Thoracic aorta (tissue), 2 donors: Measurements from ENCODE around the gene TESK2. TPM values are rescaled to one million over a fixed set of nuclear protein-coding genes. Genes with fewer than 3 reads are reported as not detected.

Experiments used
- ATAC-seq: fragments of 150-250 bp; one replicate; pipeline ENCODE4 v1.8.0; 2017; ENCODE audit warnings: low read depth; ENCODE audit not compliant: insufficient number of reproducible peaks, low FRiP score
- DNase-seq: peaks from one replicate; pipeline ENCODE4 v3.0.0-alpha.2; 2020; ENCODE audit warnings: low spot score
- H3K27ac ChIP-seq, 2 donors: fragments of 200-600 bp; sonication (generic); 1 replicate in 1 of 2; 2 replicates in 1 of 2; pipeline ENCODE4 v1.5.1; 2016; ENCODE audit warnings: mild to moderate bottlenecking in 2 of 2, moderate library complexity in 2 of 2
- H3K27me3 ChIP-seq: fragments of 200-600 bp; sonication (generic); replicated peaks from 2 replicates; pipeline ENCODE4 v1.6.0; 2016; ENCODE audit warnings: mild to moderate bottlenecking; ENCODE audit not compliant: insufficient read depth
- H3K36me3 ChIP-seq: fragments of 200-600 bp; sonication (generic); one replicate; pipeline ENCODE4 v1.5.1; 2016
- H3K4me1 ChIP-seq, 2 donors: fragments of 200-600 bp; sonication (generic); 1 replicate in 1 of 2; 2 replicates in 1 of 2; pipeline versions ENCODE4 v1.5.1 to v1.6.0; 2016; ENCODE audit warnings: low read depth in 2 of 2, mild to moderate bottlenecking in 1 of 2; ENCODE audit not compliant: control insufficient read depth in 1 of 2
- H3K4me3 ChIP-seq: fragments of 200-600 bp; sonication (generic); 2 replicates; pipeline ENCODE4 v1.5.1; 2016; ENCODE audit warnings: mild to moderate bottlenecking
- H3K9me3 ChIP-seq: fragments of 200-600 bp; sonication (generic); 2 replicates; pipeline ENCODE4 v1.5.1; 2016
- CTCF ChIP-seq: fragments of 200-600 bp; sonication (generic); IDR thresholded peaks from one replicate; pipeline ENCODE4 v1.5.1; 2019; ENCODE audit warnings: antibody characterized with exemption
- total RNA-seq, 2 donors: library from RNA; depleted of rRNA; stranded (reverse); fragments of >200 nt; gene quantifications; one replicate each; pipeline versions ENCODE4 v1.1.0 to v1.2.3, GENCODE V29; 2016

TESK2 gene
- total RNA-seq, 2 donors from 2014 or later: 3.5 to 7.6 TPM

GRCh38 chr1:45334308-45335245, 156.4 kb downstream of the TESK2 start:
- Histone ChIP-seq H3K9me3 (no peaks in the 10 kb centered on the region), H3K4me3 (no peak overlapping the region), H3K27ac (no peak overlapping the region), H3K4me1 (peaks cover 0 to 12% of the 10 kb centered on the region in 2 donors), H3K27me3 (no peaks in the 10 kb centered on the region), H3K36me3 (peaks cover 38% of the 10 kb centered on the region)
- no peak for TF ChIP-seq CTCF
- ATAC-seq: no peak
- DNase-seq: no peak

GRCh38 chr1:45332346-45332720, 158.6 kb downstream of the TESK2 start:
- TF ChIP-seq CTCF: no peak
- Histone ChIP-seq H3K4me3 (no peak overlapping the region), H3K27me3 (no peaks in the 10 kb centered on the region), H3K27ac (no peak overlapping the region), H3K9me3 (no peaks in the 10 kb centered on the region), H3K36me3 (peaks cover 40% of the 10 kb centered on the region), H3K4me1 (peaks cover 0 to 3% of the 10 kb centered on the region in 2 donors)
- ATAC-seq: no peak
- DNase-seq: no peak

GRCh38 chr1:45331436-45332345, 159.3 kb downstream of the TESK2 start:
- peaks cover 40% of the 10 kb centered on the region for H3K36me3 ChIP-seq
- DNase-seq (no peak), ATAC-seq (no peak)
- H3K27ac ChIP-seq: no peak overlapping the region
- no peak for TF ChIP-seq CTCF
- H3K4me3 ChIP-seq: no peak overlapping the region
- H3K4me1 ChIP-seq: peaks cover 3 to 9% of the 10 kb centered on the region in 2 donors
- H3K27me3 ChIP-seq: no peaks in the 10 kb centered on the region
- no peaks in the 10 kb centered on the region for H3K9me3 ChIP-seq

- peaks cover 3 to 9% of the 10 kb centered on the region in 2 donors for H3K4me1 ChIP-seq
- TF ChIP-seq CTCF: no peak
- H3K27me3 ChIP-seq: no peaks in the 10 kb centered on the region
- no peak for DNase-seq
- no peaks in the 10 kb centered on the region for H3K9me3 ChIP-seq
- peaks cover 40% of the 10 kb centered on the region for H3K36me3 ChIP-seq
- no peak for ATAC-seq
- no peak overlapping the region for H3K27ac ChIP-seq
- H3K4me3 ChIP-seq: no peak overlapping the region
Observed at GRCh38 chr1:45329445-45329844, 161.5 kb downstream of the TESK2 start.

GRCh38 chr1:45328680-45329079, 162.3 kb downstream of the TESK2 start:
- H3K36me3 ChIP-seq: peaks cover 35% of the 10 kb centered on the region
- no peak for ATAC-seq
- TF ChIP-seq CTCF: no peak

More at GRCh38 chr1:45328680-45329079, 162.3 kb downstream of the TESK2 start:
- no peak overlapping the region for H3K4me3 ChIP-seq
- no peaks in the 10 kb centered on the region for H3K27me3 ChIP-seq
- H3K27ac ChIP-seq: no peak overlapping the region
- H3K4me1 ChIP-seq: peaks cover 3 to 9% of the 10 kb centered on the region in 2 donors
- H3K9me3 ChIP-seq: no peaks in the 10 kb centered on the region
- no peak for DNase-seq
